HG03159 (cell line): Measurements from ENCODE around the gene UXS1.
A peak's percentile ranks its signal among the peaks of the same experiment; 100 is the strongest.

Experiments
- ATAC-seq: cut with Tn5 transposase; IDR thresholded peaks from one replicate; pipeline ENCODE4 v1.9.1; 2021; ENCODE audit warnings: mild to moderate bottlenecking, moderate library complexity; ENCODE audit not compliant: unreplicated experiment

UXS1 gene

GRCh38 chr2:106090916-106091618, 103.0 kb downstream of the UXS1 start:
- ATAC-seq: no peak

- no peak for ATAC-seq
Observed at GRCh38 chr2:106089611-106090010, 104.5 kb downstream of the UXS1 start.

GRCh38 chr2:106085181-106085940, 108.7 kb downstream of the UXS1 start:
- ATAC-seq: peak; percentile 49

GRCh38 chr2:106080959-106081358, 113.1 kb downstream of the UXS1 start:
- no peak for ATAC-seq

GRCh38 chr2:106078096-106078495, 116.0 kb downstream of the UXS1 start:
- no peak for ATAC-seq

GRCh38 chr2:106076941-106077340, 117.2 kb downstream of the UXS1 start:
- ATAC-seq: no peak

GRCh38 chr2:106075048-106075447, 119.1 kb downstream of the UXS1 start:
- no peak for ATAC-seq

GRCh38 chr2:106073678-106074406, 120.3 kb downstream of the UXS1 start:
- no peak for ATAC-seq

- no peak for ATAC-seq
Observed at GRCh38 chr2:106070181-106070580, 123.9 kb downstream of the UXS1 start.

GRCh38 chr2:106068451-106068850, 125.7 kb downstream of the UXS1 start:
- ATAC-seq: no peak

- ATAC-seq: no peak
Observed at GRCh38 chr2:106065983-106066820, 127.9 kb downstream of the UXS1 start.

GRCh38 chr2:106065268-106065982, 128.7 kb downstream of the UXS1 start:
- no peak for ATAC-seq

GRCh38 chr2:106063181-106063580, 130.9 kb downstream of the UXS1 start:
- ATAC-seq: no peak

- no peak for ATAC-seq
Observed at GRCh38 chr2:106062627-106063026, 131.5 kb downstream of the UXS1 start.

GRCh38 chr2:106061611-106062349, 132.3 kb downstream of the UXS1 start:
- no peak for ATAC-seq

GRCh38 chr2:106059416-106060065, 134.6 kb downstream of the UXS1 start:
- ATAC-seq: no peak

- ATAC-seq: no peak
Observed at GRCh38 chr2:106058469-106059137, 135.5 kb downstream of the UXS1 start.

- ATAC-seq: no peak
Observed at GRCh38 chr2:106057206-106057605, 136.9 kb downstream of the UXS1 start.
